ENCODE data around the gene TNIK.

Gene TNIK

DNA sequence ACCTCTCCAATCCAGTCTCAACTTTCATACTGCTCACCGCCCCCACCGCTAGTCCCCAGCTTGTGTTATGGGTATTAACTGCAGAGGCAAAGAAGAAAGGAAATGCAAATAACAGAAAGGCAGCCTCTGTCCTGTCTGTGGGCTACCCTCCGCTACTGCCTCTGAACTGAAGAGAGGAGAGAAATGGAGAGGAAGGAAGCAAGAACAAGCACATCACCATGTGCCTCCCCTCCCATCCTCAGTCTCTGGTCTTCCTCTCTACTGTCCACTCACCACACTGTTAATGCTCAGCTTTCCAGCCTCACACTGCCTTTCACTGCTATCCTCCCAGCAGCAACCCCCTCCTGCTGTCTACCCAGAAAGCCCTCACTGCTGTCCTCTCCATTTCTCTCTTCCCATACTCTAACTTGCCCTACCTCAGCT lies 294.7 kb downstream of the TNIK start:
- no peak for DNase-seq (ENCODE audit: low spot score)

- DNase-seq (ENCODE audit: low spot score), result no peak
Measured at GRCh38 chr3:171164067-171164465, 296.1 kb downstream of the TNIK start.

DNA sequence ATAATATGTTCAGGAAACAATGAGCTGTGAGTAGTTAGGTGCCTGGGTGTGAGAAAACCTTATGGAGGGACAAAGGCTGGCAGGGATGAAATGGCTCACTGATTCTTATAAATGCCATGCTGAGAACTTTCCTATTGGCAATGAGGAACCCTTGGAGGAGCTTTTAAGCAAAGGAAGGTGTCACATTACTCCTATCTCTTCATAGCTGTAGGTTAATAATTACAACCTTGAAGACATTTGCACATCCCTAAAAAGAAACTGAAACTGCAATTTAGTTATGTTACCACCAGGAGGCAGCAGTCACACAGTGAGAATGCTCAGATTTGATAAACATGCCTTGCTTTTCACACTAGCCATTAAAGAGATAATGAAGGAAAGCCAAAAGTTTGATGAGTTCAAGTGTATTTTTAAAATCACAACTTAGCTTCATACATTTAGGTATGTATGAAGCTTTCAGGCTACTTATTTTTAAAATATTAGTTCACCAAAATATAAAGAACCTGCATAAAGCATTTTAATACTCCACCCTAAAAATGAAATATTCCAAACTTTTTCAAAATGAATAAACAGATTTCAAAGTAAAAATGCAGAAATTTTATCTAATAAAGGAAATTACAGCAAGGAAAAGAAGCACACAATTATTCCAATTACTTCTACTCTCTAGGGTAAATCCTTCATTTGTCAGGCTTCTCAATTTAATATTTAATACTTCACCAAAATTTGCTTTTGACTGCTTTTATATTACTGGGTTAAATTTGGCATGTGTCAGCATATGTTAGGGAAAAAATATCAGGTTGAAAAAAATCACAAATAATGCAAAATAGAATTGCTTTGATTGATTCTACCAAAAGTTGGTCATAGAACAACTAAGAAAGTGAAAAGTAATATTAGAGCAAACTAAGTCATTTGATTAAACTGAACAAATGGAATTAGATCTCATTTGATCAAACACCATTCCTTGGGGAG lies 296.8 kb downstream of the TNIK start:
- DNase-seq (ENCODE audit: low spot score), result no peak

- DNase-seq (ENCODE audit: low spot score), result no peak
Measured at GRCh38 chr3:171160325-171160724, 299.9 kb downstream of the TNIK start.

- no peak for DNase-seq (ENCODE audit: low spot score)
Measured at GRCh38 chr3:171159822-171160157, 300.4 kb downstream of the TNIK start.

GRCh38 chr3:171159024-171159821 lies 301.0 kb downstream of the TNIK start:
- no peak for DNase-seq (ENCODE audit: low spot score)

GRCh38 chr3:171157980-171158379 lies 302.2 kb downstream of the TNIK start:
- DNase-seq (ENCODE audit: low spot score), result no peak

GRCh38 chr3:171157286-171157685 lies 302.9 kb downstream of the TNIK start:
- DNase-seq (ENCODE audit: low spot score), result no peak

DNA sequence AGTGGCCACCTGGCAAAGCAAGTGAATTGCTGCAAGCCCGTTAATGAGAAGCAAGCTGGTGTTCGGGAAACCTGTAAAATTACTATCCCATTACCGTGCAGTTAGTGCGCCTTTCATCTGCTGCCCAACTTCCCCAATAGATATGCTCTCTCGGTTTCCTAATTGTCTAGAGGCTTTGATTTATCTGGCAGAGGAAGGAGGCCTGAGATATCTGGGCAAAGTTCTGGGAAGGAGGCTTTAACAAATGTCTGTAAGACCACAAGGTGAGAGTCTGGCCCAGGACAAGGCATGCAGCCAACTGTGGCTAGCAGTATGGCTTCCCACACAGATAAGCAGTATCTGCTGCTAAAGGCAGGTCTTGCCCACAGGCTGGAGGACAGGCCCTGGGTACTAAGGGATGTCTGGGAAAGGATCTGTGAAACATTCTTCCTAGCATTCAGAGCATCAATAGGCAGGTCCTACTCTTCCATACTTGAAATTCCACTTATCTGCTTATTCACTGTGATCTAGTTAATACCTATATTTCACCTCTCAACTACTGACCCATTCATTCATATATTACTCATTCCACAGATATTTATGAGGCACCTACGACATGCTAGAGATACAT lies 303.7 kb downstream of the TNIK start:
- no peak for DNase-seq (ENCODE audit: low spot score)

- no peak for DNase-seq (ENCODE audit: low spot score)
Measured at GRCh38 chr3:171155122-171155700, 305.0 kb downstream of the TNIK start.

GRCh38 chr3:171150945-171151344 lies 309.3 kb downstream of the TNIK start:
- DNase-seq (ENCODE audit: low spot score), result no peak

DNA sequence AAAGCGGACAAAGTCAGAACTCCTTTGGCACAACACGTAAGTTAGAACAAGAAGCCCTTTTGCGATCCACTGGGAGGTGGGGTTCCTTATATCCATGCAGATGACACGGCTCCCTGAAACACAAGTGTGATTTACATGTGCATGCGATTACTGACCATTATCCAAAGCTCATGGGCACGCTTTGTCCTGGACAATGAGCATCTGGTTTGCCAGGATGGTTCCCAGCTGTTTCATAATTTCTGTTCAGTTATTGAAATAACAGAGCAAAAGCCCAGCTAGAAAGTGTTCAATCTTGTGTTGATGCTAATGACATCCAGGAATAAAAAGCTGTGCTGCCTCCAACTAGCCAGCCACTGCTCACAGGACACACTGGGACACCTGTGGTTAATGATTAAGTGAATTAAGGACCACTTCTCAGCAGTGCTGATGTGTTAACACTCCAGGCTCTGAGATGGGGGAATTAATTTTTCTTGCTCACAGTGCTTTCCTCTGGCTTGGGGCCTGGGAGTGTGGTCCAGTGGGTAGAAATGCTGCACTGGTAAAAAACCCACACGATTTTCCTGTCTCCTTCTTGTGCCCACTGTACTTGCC lies 310.6 kb downstream of the TNIK start:
- DNase-seq (ENCODE audit: low spot score), result no peak

- no peak for DNase-seq (ENCODE audit: low spot score)
Measured at GRCh38 chr3:171145798-171146197, 314.4 kb downstream of the TNIK start.

DNA sequence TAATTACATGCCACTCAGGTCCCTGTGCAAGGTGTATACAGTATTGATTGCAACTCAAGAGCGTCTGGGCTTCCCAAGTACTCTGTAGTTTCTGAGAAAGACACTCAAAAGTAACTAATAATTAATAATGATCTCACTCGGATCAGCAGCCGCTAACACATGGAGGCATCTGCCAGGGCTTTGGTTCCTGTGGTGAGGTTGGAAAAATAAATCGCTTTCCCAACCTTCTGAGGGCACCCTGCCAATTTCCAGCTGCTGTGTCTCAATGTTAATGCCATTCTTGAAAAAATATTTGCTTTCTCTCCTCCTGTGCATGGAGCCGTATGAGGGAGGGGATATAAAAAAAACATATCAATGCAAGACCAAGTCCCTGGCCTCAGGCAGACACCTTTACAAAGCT lies 317.2 kb downstream of the TNIK start:
- peak; percentile 71 for DNase-seq (ENCODE audit: low spot score)

DNA sequence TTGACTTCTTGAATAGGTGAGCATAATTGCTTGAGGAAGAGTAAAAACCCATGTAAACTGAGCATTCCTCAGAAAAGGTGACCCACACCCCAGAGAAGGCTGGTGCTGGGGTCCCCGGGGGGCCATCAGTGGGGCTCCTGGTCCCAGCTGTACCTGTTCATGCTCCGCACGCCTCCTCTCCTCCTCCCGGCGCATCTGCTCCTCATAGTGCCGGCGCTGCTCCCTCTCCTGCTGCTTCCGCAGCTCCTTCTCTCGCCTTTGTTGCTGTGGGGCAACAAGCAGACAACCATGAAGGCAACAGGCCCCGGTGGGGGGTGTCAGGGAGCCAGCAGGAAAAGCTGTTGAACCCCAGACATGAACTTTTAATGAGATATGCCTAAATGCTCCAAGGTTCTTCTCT lies 320.0 kb downstream of the TNIK start:
- no peak for DNase-seq (ENCODE audit: low spot score)

DNA sequence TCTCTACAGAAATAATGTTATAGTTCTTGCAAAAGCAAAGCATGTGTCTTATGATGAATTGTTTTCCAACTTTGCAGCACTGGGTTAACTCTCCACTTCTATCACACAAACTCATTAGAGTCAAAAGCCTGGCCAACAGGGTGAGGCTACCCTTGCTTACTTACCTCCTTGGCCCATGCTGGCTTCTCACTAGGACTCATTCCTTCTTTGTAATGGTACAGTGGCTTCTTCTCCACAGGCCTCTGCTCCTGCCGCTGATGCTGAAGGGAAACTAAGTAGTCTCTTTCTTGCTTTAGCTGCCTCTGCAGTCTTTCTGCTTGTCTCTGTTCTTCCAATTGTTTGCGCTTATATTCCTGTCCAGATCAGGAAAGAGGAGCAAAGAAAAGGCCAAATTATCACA lies 322.2 kb downstream of the TNIK start:
- DNase-seq (ENCODE audit: low spot score), result no peak

DNA sequence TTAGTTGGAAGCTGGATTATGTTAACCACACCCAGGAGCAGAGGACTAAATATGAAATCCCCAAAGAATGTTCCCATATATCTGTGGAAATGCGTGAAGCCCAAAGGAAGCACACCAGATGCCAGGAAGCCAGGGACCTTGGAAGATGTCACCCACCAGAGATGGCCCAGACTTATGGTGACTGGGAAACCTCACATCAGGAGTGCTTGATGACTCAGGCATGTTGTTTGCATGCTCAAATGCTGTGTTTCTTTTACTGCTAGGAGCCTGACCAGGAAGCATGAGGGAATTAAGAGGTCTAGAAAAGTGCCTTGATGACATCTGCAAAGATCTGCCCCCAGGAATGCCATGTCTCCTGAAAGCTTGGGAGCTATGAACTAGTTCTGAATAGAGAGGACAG lies 324.7 kb downstream of the TNIK start:
- DNase-seq (ENCODE audit: low spot score), result peak; percentile 35

DNA sequence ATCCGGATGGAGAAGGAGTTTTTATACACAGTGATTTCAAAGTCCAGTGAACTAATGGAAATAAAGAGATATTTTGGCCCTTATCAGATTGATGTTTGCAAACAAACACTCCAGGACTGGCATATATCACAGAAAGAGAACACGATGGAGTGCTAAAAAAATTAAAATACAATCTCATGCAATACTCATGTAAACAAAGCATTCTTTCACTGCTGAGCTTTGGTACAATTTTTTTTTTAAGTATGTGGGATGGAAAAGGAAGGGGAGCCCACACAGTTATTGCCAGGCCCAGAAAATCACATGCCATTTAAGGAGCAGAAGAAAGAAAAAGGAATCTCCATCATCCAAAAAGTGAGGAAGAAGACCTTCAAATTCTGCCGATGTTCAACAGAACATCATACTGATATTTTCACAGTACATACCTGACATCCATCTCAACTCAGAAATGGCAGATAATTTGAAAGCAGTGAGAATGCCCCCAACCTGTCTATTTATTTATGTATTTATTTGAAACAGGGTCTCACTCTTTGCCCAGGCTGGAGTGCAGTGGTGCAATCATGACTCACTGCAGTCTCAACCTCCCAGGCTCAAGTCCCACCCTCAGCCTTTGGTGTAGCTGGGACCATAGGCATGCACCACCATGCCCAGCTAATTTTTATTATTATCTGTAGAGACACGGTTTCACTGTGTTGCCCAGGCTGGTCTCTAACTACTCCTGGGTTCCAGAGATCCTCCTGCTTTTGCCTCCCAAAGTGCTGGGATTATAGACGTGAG lies 326.2 kb downstream of the TNIK start:
- DNase-seq (ENCODE audit: low spot score), result no peak

- no peak for DNase-seq (ENCODE audit: low spot score)
Measured at GRCh38 chr3:171133337-171133736, 326.9 kb downstream of the TNIK start.

DNA sequence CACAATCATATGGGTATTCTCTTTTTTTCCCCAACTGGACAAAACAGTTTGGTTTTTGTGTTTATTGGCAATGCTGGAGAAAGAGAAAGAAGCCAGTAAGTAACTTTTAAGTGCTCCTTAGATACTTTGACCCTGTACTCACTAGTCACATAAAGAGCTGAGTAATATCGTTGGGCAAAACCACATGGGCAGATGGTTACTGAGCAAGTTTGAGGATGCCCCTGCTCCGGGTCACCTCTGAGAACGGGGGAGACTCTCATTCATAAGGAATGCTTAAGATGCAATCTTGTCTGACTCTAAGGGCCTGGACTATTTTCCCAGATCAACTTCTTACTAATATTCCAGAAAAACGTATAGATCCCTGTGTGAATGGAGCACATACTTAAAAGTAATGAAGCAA lies 327.3 kb downstream of the TNIK start:
- DNase-seq (ENCODE audit: low spot score), result peak; percentile 53

- peak; percentile 48 for DNase-seq (ENCODE audit: low spot score)
Measured at GRCh38 chr3:171129827-171130226, 330.4 kb downstream of the TNIK start.
